ENCODE measurements around the gene UTP18.
A peak's percentile ranks its signal among the peaks of the same experiment; 100 is the strongest.
"Not testable (repeated sequence)": the region's sequence is repeated elsewhere in the genome, so short reads cannot be mapped to it uniquely, and the experiment has no call there.

The UTP18 gene

GRCh38 chr17:51259564-51260236 lies 646 bp upstream of the UTP18 start, which contains the start of gene MBTD1:
MBTD1 (minus strand) TSS chr17:51260049; CDS start chr17:51225161, 34,888 bp downstream.
- peak; percentile 98 for DNase-seq

- peak; percentile 50 for DNase-seq
These were observed 948 bp downstream of the UTP18 start for GRCh38 chr17:51261024-51261963.

GRCh38 chr17:51263006-51263405 lies 2.7 kb downstream of the UTP18 start:
- no peak for DNase-seq

- not testable (repeated sequence) for DNase-seq
These were observed 4.1 kb downstream of the UTP18 start for GRCh38 chr17:51264466-51264865.

GRCh38 chr17:51269991-51270390 lies 9.6 kb downstream of the UTP18 start:
- no peak for DNase-seq

GRCh38 chr17:51270636-51271035 lies 10.3 kb downstream of the UTP18 start:
- no peak for DNase-seq

- no peak for DNase-seq
These were observed 12.5 kb downstream of the UTP18 start for GRCh38 chr17:51272812-51273211.

GRCh38 chr17:51275381-51275780 lies 15.0 kb downstream of the UTP18 start:
- DNase-seq = no peak

- DNase-seq = no peak
These were observed 18.8 kb downstream of the UTP18 start for GRCh38 chr17:51279183-51279582.

GRCh38 chr17:51287412-51287811 lies 27.1 kb downstream of the UTP18 start:
- DNase-seq = no peak

GRCh38 chr17:51289696-51290111 lies 29.4 kb downstream of the UTP18 start:
- DNase-seq = no peak

GRCh38 chr17:51294338-51294737 lies 34.0 kb downstream of the UTP18 start:
- DNase-seq = not testable (repeated sequence)

GRCh38 chr17:51298508-51299371 lies 38.4 kb downstream of the UTP18 start:
- DNase-seq = peak; percentile 68

- no peak for DNase-seq
These were observed 39.5 kb downstream of the UTP18 start for GRCh38 chr17:51299859-51300258.

- DNase-seq = no peak
These were observed 44.8 kb downstream of the UTP18 start for GRCh38 chr17:51305182-51305581.

GRCh38 chr17:51312003-51312402 lies 51.7 kb downstream of the UTP18 start:
- not testable (repeated sequence) for DNase-seq

GRCh38 chr17:51319186-51319585 lies 58.8 kb downstream of the UTP18 start:
- no peak for DNase-seq

GRCh38 chr17:51322390-51323029 lies 62.2 kb downstream of the UTP18 start:
- peak; percentile 58 for DNase-seq

- DNase-seq = no peak
These were observed 65.1 kb downstream of the UTP18 start for GRCh38 chr17:51325471-51325870.

GRCh38 chr17:51330861-51331503 lies 70.6 kb downstream of the UTP18 start:
- not testable (repeated sequence) for DNase-seq

- DNase-seq = no peak
These were observed 74.8 kb downstream of the UTP18 start for GRCh38 chr17:51335006-51335590.

Data from midbrain (tissue), 1 donor.